Measurements from ENCODE around the gene CLDN34.

CLDN34 gene

GRCh38 chrX:9927698-9928482 lies 39.3 kb upstream of the CLDN34 start:
- no peak overlapping the region for H3K4me3 ChIP-seq (ENCODE audit: low read length)
- no peak for TF ChIP-seq CTCF (conservative IDR thresholded peaks at IDR 0.05; ENCODE audit: low read length)
- DNase-seq (ENCODE audit: low read depth), result no peak

- no peak overlapping the region for H3K4me3 ChIP-seq (ENCODE audit: low read length)
- DNase-seq (ENCODE audit: low read depth), result no peak
- no peak for TF ChIP-seq CTCF (conservative IDR thresholded peaks at IDR 0.05; ENCODE audit: low read length)
Observed at GRCh38 chrX:9935436-9935835, 31.7 kb upstream of the CLDN34 start.

DNA sequence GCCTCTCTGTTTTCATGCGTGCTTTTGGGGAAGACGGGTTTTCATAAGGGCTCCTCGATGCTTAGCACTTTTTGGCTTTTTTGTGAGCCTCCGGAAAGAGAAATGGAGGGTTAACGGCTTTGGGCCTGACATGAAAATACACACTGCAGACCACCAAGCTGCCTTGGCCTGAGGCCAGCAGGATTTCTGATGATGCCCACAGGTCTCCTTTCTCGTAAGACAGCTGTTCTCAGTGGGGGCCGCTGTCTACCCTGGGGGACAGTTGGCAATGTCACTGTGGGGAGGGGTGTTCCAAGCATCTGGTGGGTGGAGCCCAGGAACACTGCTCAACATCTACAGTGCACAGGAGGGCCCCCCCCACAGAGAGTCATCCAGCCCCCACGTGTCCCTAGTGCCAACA lies 29.4 kb upstream of the CLDN34 start:
- no peak for TF ChIP-seq CTCF (conservative IDR thresholded peaks at IDR 0.05; ENCODE audit: low read length)
- no peak overlapping the region for H3K4me3 ChIP-seq (ENCODE audit: low read length)
- no peak for DNase-seq (ENCODE audit: low read depth)

DNA sequence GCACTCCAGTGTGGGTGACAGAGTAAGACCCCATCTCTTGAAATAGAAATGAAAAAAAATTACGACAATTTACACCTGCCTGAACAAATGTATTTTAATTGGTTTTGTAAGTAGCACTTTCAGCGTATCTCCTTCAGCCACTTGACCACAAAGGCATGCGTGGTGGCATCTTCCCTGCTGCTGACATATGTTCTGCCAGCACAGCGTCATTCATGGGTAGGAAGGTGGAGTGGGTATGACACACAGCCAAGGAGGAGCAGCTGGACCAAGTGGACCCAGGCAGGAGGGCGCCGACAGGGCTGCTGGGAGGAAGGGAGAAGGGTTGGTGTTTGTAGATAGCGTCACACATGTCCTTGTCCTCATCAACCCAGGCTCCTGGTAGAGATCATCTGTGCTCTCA lies 28.6 kb upstream of the CLDN34 start:
- no peak for DNase-seq (ENCODE audit: low read depth)
- no peak overlapping the region for H3K4me3 ChIP-seq (ENCODE audit: low read length)
- no peak for TF ChIP-seq CTCF (conservative IDR thresholded peaks at IDR 0.05; ENCODE audit: low read length)

GRCh38 chrX:9940421-9940820 lies 26.7 kb upstream of the CLDN34 start:
- TF ChIP-seq CTCF (conservative IDR thresholded peaks at IDR 0.05; ENCODE audit: low read length), result no peak
- peak; percentile 45 for DNase-seq (ENCODE audit: low read depth)
- H3K4me3 ChIP-seq (ENCODE audit: low read length), result no peak overlapping the region

GRCh38 chrX:9942086-9942485 lies 25.1 kb upstream of the CLDN34 start:
- no peak for DNase-seq (ENCODE audit: low read depth)
- H3K4me3 ChIP-seq (ENCODE audit: low read length), result no peak overlapping the region
- TF ChIP-seq CTCF (conservative IDR thresholded peaks at IDR 0.05; ENCODE audit: low read length), result no peak

DNA sequence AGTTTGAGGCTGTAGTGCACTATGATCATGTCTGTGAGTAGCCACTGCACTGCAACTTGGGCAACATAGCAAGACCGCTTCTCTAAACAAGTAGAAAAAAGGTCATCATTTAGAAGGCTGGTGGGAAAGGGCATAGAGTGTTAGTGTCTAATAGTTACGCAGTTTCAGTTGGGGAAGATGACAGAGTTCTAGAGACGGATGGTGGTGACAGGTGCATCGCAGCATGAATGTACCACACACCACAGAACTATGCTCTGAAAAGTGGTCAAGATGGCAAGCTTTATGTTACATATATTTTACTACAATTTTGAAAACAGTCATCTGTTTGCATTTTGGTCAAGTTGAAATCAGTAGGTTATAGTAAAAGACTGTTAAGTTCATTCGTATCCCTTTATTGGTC lies 23.7 kb upstream of the CLDN34 start:
- TF ChIP-seq CTCF (conservative IDR thresholded peaks at IDR 0.05; ENCODE audit: low read length), result no peak
- DNase-seq (ENCODE audit: low read depth), result no peak
- no peak overlapping the region for H3K4me3 ChIP-seq (ENCODE audit: low read length)

All from AG10803 (cell line).